VCaP (cell line): ENCODE results near the gene SLC35F2.
"Not testable (repeated sequence)": the region's sequence is repeated elsewhere in the genome, so short reads cannot be mapped to it uniquely, and the experiment has no call there.

ENCODE experiments used
- H3K27ac ChIP-seq: fragments of 450-650 bp; 2 replicates; pipeline ENCODE4 v1.5.1; 2017
- TF ChIP-seq, protein P1 (sequence below): fragments of 450-650 bp; conservative IDR thresholded peaks from 2 replicates; pipeline ENCODE4 v1.5.1; 2017; ENCODE audit warnings: mild to moderate bottlenecking, moderate library complexity

The SLC35F2 gene

DNA sequence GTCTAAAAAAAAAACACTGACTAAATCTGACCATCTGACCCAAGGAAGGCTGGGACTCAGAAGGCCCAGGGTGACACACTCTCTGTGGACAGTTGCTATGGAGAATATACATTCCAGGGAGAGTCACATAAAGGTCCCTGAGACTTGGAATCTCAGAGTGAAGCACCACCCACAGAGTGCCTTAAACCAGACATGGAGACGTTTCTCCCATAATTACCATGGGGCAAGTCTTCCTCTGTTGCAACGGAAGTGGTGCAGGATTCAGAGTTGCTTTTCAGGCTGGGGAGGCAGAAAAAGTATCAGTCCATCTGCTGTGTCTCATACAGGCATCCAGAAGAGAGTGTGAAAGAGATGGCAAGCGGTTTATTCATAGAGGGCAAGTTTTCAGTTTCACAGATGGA, 88.0 kb downstream of the SLC35F2 start:
- no peak overlapping the region for H3K27ac ChIP-seq
- TF ChIP-seq, protein P1, sequence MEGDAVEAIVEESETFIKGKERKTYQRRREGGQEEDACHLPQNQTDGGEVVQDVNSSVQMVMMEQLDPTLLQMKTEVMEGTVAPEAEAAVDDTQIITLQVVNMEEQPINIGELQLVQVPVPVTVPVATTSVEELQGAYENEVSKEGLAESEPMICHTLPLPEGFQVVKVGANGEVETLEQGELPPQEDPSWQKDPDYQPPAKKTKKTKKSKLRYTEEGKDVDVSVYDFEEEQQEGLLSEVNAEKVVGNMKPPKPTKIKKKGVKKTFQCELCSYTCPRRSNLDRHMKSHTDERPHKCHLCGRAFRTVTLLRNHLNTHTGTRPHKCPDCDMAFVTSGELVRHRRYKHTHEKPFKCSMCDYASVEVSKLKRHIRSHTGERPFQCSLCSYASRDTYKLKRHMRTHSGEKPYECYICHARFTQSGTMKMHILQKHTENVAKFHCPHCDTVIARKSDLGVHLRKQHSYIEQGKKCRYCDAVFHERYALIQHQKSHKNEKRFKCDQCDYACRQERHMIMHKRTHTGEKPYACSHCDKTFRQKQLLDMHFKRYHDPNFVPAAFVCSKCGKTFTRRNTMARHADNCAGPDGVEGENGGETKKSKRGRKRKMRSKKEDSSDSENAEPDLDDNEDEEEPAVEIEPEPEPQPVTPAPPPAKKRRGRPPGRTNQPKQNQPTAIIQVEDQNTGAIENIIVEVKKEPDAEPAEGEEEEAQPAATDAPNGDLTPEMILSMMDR = no peak

DNA sequence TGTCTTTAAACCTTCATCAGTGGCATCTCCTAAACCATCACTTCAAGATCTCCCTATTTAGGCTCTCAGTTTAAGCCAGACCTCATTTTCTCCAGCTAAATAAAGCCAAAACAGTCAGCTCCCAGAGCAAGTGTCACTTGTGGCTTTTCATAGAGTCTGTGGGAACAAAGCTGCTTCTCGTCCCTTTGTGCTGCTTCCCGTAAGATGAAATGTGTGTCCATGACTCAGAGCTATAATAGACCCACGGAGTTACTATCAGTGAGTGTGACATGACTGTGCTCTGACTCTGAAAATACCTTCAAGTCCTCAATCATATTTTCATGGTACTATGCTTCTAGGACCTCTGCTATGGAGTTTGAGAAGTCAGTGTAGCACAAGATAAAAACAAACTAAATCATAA, 89.4 kb downstream of the SLC35F2 start:
- no peak overlapping the region for H3K27ac ChIP-seq
- TF ChIP-seq, protein P1 = no peak

DNA sequence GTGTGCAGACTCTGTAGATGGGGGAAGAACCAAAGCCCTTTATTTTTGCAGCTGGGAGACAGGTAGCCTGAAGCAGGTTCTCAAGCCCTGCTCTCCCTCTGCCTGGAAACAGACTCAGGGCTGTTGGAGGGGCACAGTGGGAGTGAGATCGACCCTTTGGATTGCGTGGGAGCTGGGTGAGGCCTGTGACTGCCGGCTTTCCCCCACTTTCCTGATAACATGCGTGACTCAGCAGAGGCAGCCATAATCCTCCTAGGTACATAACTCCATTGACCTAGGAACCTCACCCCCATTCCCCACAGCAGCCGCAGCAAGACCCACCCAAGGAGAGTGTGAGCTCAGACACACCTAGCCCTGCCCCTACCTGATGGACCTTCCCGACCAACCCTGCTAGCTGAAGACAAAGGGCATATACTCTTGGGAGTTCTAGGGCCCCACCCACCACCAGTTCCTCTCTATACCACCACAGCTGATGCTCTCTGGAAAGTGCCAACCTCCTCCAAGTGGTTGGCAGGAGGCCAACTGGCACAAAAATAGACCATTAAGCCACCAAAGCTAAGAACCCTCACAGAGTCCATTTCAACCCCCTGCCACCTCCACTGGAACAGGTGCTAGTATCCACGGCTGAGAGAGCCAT, 99.8 kb downstream of the SLC35F2 start:
- not testable (repeated sequence) for H3K27ac ChIP-seq

DNA sequence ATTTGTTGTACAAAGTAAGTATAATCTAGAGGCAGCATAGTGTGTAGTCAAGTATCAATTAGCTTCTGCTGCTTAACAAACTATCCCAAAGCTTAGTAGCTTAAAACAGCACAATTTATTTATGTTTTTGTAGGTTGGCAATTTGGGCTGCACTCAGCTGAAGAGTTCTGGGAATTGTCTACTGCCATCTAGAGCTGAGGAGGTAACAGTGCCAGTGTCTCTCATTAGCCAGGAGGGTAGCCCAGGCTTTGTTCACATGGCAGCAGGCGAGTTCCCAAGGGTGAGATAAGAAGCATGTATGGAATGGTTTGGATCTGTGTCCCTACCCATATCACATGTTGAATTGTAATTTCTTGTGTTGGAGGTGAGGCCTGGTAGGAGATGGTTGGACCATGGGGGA, 100.9 kb downstream of the SLC35F2 start:
- H3K27ac ChIP-seq = no peak overlapping the region
- TF ChIP-seq, protein P1 = 0 out of 2 replicates have a peak, but pooled peaks have one; percentile 15

DNA sequence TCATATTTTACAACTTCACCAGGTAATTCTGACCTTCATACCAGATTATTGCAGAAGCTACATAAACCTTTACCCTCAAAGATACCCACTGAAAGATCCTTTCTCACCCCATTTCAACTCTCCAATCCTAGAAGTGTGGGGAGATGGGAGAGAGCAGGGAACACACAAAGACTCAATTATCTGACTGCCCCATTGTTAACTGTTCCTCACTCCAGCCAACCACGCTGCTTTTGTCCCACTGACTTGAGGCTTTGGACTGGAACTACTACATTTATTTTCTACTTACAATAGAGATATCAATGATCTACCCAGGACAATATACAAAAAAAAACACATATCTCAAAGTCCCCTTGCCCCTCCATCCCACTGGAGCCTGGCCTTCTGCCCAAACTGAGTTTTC, 102.0 kb downstream of the SLC35F2 start:
- TF ChIP-seq, protein P1 = no peak
- H3K27ac ChIP-seq = no peak overlapping the region

DNA sequence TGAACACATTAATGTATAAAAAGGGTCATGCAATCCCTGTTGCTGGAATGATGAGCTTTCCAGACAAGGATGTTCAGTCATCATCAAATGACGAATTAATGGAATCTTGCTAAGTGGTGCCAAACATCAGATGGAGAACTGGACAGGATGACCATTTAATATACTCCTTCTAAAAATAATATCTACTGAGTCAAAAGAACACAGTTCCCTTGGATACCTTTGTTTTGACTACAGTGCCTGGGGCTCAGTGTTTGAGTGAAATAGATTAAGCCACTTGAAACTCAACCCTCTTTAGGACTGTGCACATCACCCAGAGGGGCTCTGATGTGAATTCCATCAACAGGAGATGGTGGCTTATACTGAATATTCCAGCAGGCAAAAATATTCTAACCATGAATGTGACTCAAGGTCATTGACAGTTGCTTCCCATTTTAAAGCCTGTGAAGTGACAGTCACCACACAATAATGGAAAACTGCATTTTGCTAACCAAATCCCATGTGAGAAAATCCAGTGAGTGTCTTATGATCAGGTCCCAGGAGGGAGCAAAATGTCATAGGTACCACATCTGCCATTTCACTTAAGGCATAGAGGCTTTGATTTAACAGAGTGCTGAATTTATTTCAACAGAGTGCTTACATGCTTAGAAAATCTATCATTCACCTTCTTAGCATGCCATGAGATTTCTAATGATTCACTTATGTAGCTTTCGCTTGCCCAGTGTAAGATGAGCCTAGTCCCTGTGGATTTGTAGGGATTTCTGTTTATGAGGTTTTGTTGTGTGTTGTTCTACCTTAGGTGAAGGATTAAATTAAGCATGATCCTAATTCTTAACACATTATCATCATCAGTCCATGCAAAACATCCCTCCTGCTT, 105.4 kb downstream of the SLC35F2 start:
- H3K27ac ChIP-seq = no peak overlapping the region
- TF ChIP-seq, protein P1 = no peak

DNA sequence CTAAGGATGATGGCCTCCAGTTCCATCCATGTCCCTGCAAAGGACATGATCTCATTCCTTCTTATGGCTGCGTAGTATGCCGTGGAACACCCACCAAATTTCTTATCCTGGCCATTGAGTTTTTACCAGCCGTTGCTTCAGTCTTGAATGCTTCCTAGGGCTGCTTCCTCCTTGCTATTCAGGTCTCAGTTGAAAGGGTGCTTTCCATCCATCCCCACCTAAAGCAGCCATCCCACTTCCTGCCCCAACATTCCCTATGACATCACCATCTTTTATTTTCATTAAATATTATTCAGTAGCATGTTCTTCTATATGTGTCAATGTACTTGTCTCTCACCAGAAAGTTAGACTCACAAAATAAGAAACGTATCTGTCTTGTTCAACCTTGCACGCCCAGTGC, 106.1 kb downstream of the SLC35F2 start:
- TF ChIP-seq, protein P1 = no peak
- H3K27ac ChIP-seq = no peak overlapping the region

DNA sequence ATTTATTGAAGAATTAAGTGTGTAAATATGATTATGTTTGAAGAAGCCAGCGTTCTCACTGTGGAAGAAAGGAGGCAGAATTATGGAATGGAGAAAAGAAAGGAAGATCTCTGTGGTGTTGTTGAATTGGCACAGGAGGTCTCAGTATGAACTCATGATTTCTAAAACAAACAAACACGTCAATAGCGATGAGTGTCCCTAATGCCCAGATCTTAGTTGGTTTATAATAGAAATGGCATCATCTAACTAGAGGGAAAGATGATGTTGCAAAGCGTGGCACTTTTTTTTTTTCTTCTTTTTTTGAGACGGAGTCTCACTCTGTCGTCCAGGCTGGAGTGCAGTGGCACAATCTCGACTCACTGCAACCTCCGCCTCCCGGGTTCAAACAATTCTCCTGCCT, 107.5 kb downstream of the SLC35F2 start:
- no peak overlapping the region for H3K27ac ChIP-seq
- TF ChIP-seq, protein P1 = no peak
